ENCODE results near the gene EML4. TPM values are rescaled to one million over a fixed set of nuclear protein-coding genes. Genes with fewer than 3 reads are reported as not detected.
"Not testable (repeated sequence)": the region's sequence is repeated elsewhere in the genome, so short reads cannot be mapped to it uniquely, and the experiment has no call there.

The EML4 gene
- total RNA-seq, 4 donors from 2014 or later = 11.6 to 29.8 (median 22.4) TPM

DNA sequence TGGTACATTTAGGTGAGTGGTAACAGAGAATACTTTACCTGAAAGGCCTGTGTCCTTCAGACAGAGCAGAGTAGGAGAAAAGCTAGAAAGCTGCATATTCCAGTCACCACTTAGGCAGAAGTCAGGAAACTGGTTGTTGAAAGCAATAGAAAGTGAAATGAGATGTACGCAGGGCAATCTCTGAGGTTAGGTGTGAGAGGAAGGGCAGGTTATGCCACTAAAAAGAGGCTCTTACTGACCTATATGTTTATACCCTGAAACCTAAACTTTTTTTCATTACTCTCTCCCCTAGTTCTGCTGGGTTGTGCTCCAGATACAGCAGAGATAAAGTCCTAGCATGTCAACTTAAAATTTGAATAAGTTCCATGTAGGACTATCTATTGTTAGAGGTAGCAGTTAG, 98.4 kb downstream of the EML4 start:
- H3K36me3 ChIP-seq = peaks cover 0 to 22% (median 0%) of the 10 kb centered on the region in 3 donors
- H3K27ac ChIP-seq = no peak overlapping the region
- H3K4me3 ChIP-seq = no peak overlapping the region
- WGBS, 2 donors = 78 to 100% methylated on average over 1 of the region's 1 CpG
- peaks cover 0 to 8% (median 0%) of the 10 kb centered on the region in 3 donors for H3K4me1 ChIP-seq
- no peaks in the 10 kb centered on the region for H3K9me3 ChIP-seq
- TF ChIP-seq, protein P1, sequence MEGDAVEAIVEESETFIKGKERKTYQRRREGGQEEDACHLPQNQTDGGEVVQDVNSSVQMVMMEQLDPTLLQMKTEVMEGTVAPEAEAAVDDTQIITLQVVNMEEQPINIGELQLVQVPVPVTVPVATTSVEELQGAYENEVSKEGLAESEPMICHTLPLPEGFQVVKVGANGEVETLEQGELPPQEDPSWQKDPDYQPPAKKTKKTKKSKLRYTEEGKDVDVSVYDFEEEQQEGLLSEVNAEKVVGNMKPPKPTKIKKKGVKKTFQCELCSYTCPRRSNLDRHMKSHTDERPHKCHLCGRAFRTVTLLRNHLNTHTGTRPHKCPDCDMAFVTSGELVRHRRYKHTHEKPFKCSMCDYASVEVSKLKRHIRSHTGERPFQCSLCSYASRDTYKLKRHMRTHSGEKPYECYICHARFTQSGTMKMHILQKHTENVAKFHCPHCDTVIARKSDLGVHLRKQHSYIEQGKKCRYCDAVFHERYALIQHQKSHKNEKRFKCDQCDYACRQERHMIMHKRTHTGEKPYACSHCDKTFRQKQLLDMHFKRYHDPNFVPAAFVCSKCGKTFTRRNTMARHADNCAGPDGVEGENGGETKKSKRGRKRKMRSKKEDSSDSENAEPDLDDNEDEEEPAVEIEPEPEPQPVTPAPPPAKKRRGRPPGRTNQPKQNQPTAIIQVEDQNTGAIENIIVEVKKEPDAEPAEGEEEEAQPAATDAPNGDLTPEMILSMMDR (IDR thresholded peaks at IDR 0.05) = no peak
- no peak for TF ChIP-seq POLR2A (IDR thresholded peaks at IDR 0.05)
- no peaks in the 10 kb centered on the region for H3K27me3 ChIP-seq
- DNase-seq = no peak
- intact Hi-C loops (cut with DNase I) = no loop called here

DNA sequence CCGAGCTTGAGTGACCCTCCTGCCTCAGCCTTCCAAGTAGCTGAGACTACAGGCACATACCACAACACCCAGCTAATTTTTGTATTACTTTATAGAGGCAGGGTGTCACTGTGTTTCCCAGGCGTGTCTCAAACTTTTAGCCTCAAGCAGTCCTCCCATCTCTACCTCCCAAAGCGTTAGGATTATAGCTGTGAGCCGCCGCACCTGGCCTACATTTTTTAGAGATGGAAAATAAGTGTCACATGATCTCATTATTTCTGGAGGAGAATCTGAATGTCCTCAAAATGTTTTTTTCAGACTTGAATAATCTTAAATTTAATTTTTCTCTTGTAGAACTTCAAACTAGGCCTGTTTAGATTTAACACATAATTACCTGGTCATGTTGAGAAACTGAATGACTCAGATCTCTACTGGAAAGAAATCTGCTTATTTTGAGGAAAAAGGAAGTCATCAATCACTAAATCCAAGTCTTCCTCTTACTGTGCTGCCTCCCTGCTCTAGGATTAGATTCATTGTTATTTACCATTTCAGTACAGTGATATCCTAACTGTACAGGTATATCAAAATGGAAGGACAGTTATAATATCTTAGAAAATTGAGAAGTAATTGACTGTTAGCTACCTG, 99.5 kb downstream of the EML4 start:
- no peak overlapping the region for H3K27ac ChIP-seq
- no peak overlapping the region for H3K4me3 ChIP-seq
- intact Hi-C loops (cut with DNase I) = no loop called here
- peaks cover 0 to 20% (median 0%) of the 10 kb centered on the region in 3 donors for H3K36me3 ChIP-seq
- 90 to 98% methylated on average over 5 of the region's 5 CpGs for WGBS, 2 donors
- DNase-seq = no peak
- TF ChIP-seq, protein P1 (IDR thresholded peaks at IDR 0.05) = no peak
- no peak for TF ChIP-seq POLR2A (IDR thresholded peaks at IDR 0.05)
- peaks cover 0 to 8% (median 0%) of the 10 kb centered on the region in 3 donors for H3K4me1 ChIP-seq
- H3K9me3 ChIP-seq = no peaks in the 10 kb centered on the region
- no peaks in the 10 kb centered on the region for H3K27me3 ChIP-seq

DNA sequence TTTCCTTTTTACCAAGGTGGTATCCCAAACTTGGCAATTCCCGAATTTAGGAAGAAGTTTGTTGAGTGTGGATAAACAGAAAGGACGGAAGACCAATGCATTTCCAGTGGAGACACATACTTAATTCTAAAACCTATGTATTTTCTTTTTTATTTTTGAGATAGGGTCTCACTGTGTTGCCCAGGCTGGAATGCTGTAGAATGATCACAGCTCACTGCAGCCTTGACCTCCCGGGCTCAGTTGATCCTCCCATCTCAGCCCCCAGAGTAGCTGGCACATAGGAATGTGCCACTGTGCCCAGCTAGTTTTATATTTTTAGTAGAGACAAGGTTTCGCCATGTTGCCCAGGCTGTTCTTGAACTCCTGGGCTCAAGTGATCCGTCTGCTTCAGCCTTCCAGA, 101.6 kb downstream of the EML4 start:
- no peaks in the 10 kb centered on the region for H3K9me3 ChIP-seq
- intact Hi-C loops (cut with DNase I) = no loop called here
- H3K4me3 ChIP-seq = no peak overlapping the region
- no peaks in the 10 kb centered on the region for H3K27me3 ChIP-seq
- TF ChIP-seq, protein P1 (IDR thresholded peaks at IDR 0.05) = no peak
- TF ChIP-seq POLR2A (IDR thresholded peaks at IDR 0.05) = no peak
- 78 to 93% methylated on average over 4 to 5 of the region's 5 CpGs for WGBS, 2 donors
- peaks cover 0 to 8% (median 0%) of the 10 kb centered on the region in 3 donors for H3K4me1 ChIP-seq
- H3K36me3 ChIP-seq = peaks cover 0 to 5% (median 0%) of the 10 kb centered on the region in 3 donors
- DNase-seq = no peak
- H3K27ac ChIP-seq = peak overlapping the region in 2 of 4 donors; percentile 30 to 43

DNA sequence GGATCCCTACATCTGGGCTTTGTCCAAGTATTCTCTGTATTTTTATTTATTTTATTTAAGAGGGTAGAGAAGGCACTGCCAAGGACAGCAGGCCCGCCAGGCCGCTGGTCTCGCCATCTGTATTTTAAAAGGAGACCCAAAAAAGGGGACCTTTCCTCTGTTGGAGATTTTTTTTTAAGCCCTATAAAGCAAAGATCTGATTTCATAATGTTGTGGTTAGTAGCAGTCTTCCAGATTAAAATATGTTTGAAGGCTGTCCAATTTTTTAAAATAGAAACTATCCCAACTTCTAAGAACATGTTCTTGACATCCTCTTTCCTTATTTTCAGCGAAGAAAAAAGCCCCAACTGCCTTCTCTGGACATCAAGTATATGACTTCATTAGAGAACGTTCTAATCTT, 102.1 kb downstream of the EML4 start:
- H3K9me3 ChIP-seq; H3K4me1 ChIP-seq; intact Hi-C loops (cut with DNase I); H3K36me3 ChIP-seq; DNase-seq; H3K27me3 ChIP-seq; H3K4me3 ChIP-seq: not testable (repeated sequence)
- H3K27ac ChIP-seq = peak overlapping the region in 2 of 4 donors; percentile 30 to 43
- 38 to 78% methylated on average over 5 of the region's 5 CpGs for WGBS, 2 donors

DNA sequence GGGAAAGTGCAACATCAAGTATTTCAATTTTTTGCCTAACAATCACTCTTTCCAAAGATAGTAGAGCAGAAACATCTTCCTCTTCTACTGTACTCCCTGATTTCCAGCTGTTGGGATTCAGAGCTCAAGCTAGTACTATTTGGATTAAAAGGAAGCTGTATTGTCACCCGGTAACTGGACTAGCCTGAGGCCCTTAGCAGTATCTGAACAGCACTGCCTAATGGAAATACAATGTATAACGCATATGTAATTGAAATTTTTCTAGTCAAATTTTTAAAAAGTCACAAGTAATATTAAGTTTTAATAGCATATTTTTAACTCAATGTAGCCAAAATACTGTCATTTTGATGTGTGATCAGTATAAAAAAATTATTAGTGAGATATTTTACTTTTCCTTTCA, 105.7 kb downstream of the EML4 start:
- TF ChIP-seq, protein P1 (IDR thresholded peaks at IDR 0.05) = no peak
- TF ChIP-seq POLR2A (IDR thresholded peaks at IDR 0.05) = no peak
- H3K27me3 ChIP-seq = no peaks in the 10 kb centered on the region
- peaks cover 0 to 8% (median 0%) of the 10 kb centered on the region in 3 donors for H3K4me1 ChIP-seq
- H3K27ac ChIP-seq = no peak overlapping the region
- H3K9me3 ChIP-seq = no peaks in the 10 kb centered on the region
- 91 to 93% methylated on average over 2 of the region's 2 CpGs for WGBS, 2 donors
- intact Hi-C loops (cut with DNase I) = no loop called here
- H3K4me3 ChIP-seq = no peak overlapping the region
- peaks cover 0 to 10% (median 0%) of the 10 kb centered on the region in 3 donors for H3K36me3 ChIP-seq
- DNase-seq = no peak
